ENCODE results near the gene LGMN. TPM values are rescaled to one million over a fixed set of nuclear protein-coding genes. Genes with fewer than 3 reads are reported as not detected.

LGMN gene
- total RNA-seq, 2 donors from 2014 or later: 70.0 to 107 TPM

DNA sequence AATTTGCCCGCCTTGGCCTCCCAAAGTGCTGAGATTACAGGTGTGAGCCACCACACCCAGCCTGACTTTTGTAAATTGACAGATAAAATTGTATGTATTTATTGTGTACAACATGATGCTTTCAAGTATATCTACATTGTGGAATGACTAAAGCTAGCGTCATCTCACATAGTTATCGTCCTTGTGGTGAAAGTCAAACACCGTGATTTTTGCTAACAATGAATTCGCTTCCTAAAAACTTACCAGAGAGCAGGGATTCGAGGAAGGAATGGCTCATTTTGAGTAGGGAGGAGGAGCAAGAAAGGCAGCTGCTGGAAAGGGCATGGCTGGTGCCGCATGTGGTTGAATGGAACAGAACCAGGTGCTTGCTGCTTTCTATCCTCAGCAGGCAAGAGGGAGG, 85.4 kb downstream of the LGMN start:
- TF ChIP-seq, protein P1, sequence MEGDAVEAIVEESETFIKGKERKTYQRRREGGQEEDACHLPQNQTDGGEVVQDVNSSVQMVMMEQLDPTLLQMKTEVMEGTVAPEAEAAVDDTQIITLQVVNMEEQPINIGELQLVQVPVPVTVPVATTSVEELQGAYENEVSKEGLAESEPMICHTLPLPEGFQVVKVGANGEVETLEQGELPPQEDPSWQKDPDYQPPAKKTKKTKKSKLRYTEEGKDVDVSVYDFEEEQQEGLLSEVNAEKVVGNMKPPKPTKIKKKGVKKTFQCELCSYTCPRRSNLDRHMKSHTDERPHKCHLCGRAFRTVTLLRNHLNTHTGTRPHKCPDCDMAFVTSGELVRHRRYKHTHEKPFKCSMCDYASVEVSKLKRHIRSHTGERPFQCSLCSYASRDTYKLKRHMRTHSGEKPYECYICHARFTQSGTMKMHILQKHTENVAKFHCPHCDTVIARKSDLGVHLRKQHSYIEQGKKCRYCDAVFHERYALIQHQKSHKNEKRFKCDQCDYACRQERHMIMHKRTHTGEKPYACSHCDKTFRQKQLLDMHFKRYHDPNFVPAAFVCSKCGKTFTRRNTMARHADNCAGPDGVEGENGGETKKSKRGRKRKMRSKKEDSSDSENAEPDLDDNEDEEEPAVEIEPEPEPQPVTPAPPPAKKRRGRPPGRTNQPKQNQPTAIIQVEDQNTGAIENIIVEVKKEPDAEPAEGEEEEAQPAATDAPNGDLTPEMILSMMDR (IDR thresholded peaks at IDR 0.05): no peak
- H3K9ac ChIP-seq (ENCODE audit: low read depth in 2 of 2, low read length in 2 of 2): no peak overlapping the region
- no peak overlapping the region for H3K4me3 ChIP-seq
- intact Hi-C loops (cut with DNase I): no loop called here
- H3K9me3 ChIP-seq: no peaks in the 10 kb centered on the region
- H3K4me1 ChIP-seq: no peaks in the 10 kb centered on the region
- DNase-seq: no peak
- no peaks in the 10 kb centered on the region for H3K36me3 ChIP-seq
- no peaks in the 10 kb centered on the region for H3K27me3 ChIP-seq
- H3K27ac ChIP-seq: no peak overlapping the region

DNA sequence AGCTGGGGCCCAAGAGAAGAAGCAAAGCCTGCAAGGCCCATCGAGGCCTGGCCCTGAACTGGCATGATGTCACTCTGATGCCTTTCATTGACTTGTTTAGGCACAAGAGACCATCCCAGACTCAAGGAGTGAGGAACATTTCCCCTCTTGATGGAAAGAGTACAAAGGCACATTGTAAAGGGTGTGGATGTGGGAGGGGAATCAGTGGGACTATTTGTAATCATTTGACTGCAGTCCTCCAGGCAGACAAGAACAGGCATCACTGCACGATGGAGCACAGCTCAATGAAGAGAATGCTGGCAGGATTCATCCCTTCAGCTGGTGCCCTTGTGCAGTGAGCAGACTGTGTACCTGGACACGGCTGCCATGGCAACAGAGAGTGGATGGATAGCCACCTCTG, 87.9 kb downstream of the LGMN start:
- no peak for DNase-seq
- no peaks in the 10 kb centered on the region for H3K27me3 ChIP-seq
- no peaks in the 10 kb centered on the region for H3K4me1 ChIP-seq
- intact Hi-C loops (cut with DNase I): no loop called here
- no peaks in the 10 kb centered on the region for H3K36me3 ChIP-seq
- H3K27ac ChIP-seq: no peak overlapping the region
- H3K9ac ChIP-seq (ENCODE audit: low read depth in 2 of 2, low read length in 2 of 2): no peak overlapping the region
- TF ChIP-seq, protein P1 (IDR thresholded peaks at IDR 0.05): no peak
- no peak overlapping the region for H3K4me3 ChIP-seq
- H3K9me3 ChIP-seq: no peaks in the 10 kb centered on the region

DNA sequence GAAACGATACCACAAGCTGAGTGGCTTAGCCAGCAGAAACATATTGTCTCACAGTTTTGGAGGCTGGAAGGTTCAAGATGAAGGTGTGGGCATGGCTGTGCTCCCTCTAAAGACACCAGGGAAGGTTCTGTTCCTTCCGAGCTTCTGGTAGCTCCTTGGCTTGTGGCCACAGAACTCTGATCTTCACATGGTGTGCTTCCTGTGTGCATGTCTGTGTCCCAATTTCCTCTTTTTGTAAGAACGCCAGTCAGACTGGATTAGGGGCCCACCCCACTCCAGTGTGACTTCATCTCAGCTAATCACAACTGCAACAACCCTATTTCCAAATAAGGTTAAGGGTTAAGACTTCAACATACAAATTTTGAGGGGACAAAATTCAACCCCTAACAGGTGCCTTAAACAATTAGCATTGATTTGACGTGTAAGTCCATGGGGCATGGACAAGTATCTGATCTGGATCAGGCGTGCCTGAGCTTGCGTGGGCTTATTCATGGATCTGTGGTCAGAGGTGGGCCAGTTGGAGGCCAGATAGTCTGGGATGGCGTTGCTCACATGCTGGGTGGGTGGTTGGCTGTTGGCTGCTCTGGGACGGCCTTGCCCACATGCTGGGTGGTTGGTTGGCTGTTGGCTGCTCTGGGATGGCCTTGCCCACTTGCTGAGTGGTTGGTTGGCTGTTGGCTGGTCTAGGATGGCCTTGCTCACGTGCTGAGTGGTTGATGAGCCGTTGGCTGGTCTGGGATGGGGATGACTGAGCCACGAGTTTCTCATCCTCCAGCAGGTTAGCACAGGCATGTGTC, 88.5 kb downstream of the LGMN start:
- Histone ChIP-seq H3K9me3 (no peaks in the 10 kb centered on the region), H3K27ac (peak overlapping the region; percentile 36), H3K9ac (ENCODE audit: low read depth in 2 of 2, low read length in 2 of 2) (no peak overlapping the region), H3K36me3 (no peaks in the 10 kb centered on the region), H3K4me1 (no peaks in the 10 kb centered on the region), H3K27me3 (no peaks in the 10 kb centered on the region), H3K4me3 (no peak overlapping the region)
- peak; percentile 48 for DNase-seq
- intact Hi-C loops (cut with DNase I): no loop called here
- TF ChIP-seq, protein P1 (IDR thresholded peaks at IDR 0.05): no peak

DNA sequence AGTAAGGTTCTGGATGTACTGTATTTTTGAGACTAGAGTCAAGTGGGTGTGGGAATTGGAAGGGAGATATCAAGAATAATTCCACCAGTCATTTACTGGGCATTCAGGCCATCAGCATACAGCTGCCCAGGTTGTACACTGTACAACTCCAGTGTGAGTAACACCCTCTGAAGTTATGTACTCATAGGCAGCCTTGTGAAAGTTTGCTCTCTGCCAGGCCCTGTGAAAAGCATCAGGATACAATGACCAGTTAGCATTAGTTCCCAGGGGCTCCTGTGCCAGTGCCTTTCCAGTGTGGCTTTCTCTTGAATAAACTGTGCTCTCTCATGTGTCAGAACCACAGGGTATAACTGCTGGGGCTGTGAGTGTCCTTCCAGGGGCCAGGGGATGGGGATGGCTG, 89.7 kb downstream of the LGMN start:
- no peak overlapping the region for H3K9ac ChIP-seq (ENCODE audit: low read depth in 2 of 2, low read length in 2 of 2)
- TF ChIP-seq, protein P1 (IDR thresholded peaks at IDR 0.05): no peak
- no peaks in the 10 kb centered on the region for H3K27me3 ChIP-seq
- H3K4me1 ChIP-seq: no peaks in the 10 kb centered on the region
- no peak overlapping the region for H3K27ac ChIP-seq
- H3K36me3 ChIP-seq: no peaks in the 10 kb centered on the region
- no peak for DNase-seq
- no peaks in the 10 kb centered on the region for H3K9me3 ChIP-seq
- H3K4me3 ChIP-seq: no peak overlapping the region
- intact Hi-C loops (cut with DNase I): no loop called here

DNA sequence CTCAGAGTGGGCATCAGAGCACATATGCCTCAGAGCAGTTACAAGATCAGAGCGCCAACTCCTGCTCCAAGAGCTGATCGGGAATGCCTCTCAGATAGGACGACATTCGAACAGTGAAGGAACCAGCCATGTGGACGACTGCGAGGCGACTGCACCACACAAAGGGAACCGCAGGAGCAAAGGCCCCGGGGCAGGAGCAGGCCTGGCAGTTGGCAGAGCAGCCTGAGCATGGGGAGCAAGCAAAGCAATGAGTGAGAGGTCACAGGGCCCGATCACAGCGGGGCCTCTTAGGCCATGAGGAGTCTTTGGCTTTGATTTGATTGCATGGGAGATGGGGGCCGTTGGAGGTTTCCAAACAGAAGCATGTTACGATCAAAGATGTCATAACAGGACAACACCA, 90.3 kb downstream of the LGMN start:
- no peaks in the 10 kb centered on the region for H3K36me3 ChIP-seq
- TF ChIP-seq, protein P1 (IDR thresholded peaks at IDR 0.05): no peak

More for the DNA sequence above, 90.3 kb downstream of the LGMN start:
- no peak overlapping the region for H3K9ac ChIP-seq (ENCODE audit: low read depth in 2 of 2, low read length in 2 of 2)
- DNase-seq: no peak
- H3K4me3 ChIP-seq: no peak overlapping the region
- H3K4me1 ChIP-seq: no peaks in the 10 kb centered on the region
- no peaks in the 10 kb centered on the region for H3K27me3 ChIP-seq
- H3K27ac ChIP-seq: no peak overlapping the region
- intact Hi-C loops (cut with DNase I): no loop called here
- H3K9me3 ChIP-seq: no peaks in the 10 kb centered on the region
